HCT116 (cell line): ENCODE measurements around the gene CAPS.

Experiments used
- POLR2A ChIP-seq: IDR thresholded peaks from 2 replicates; pipeline ENCODE4 v1.7.0; 2011; ENCODE audit warnings: borderline replicate concordance; ENCODE audit not compliant: insufficient read depth, insufficient read length; ENCODE audit errors: extremely low read depth
- POLR2AphosphoS5 ChIP-seq: IDR thresholded peaks from 2 replicates; pipeline ENCODE4 v1.6.1; 2011; ENCODE audit warnings: mild to moderate bottlenecking, low read depth, low read length, moderate library complexity
- SIN3A ChIP-seq: IDR thresholded peaks from 2 replicates; pipeline ENCODE4 v1.6.1; 2012; ENCODE audit warnings: low read depth
- SP1 ChIP-seq: IDR thresholded peaks from 2 replicates; pipeline ENCODE4 v1.6.1; 2012; ENCODE audit warnings: low read depth
- SRF ChIP-seq: IDR thresholded peaks from 2 replicates; pipeline ENCODE4 v1.6.1; 2012; ENCODE audit warnings: low read depth
- YY1 ChIP-seq: IDR thresholded peaks from 2 replicates; pipeline ENCODE4 v1.6.1; 2011; ENCODE audit warnings: low read length, low read depth, moderate library complexity, mild to moderate bottlenecking; ENCODE audit not compliant: insufficient replicate concordance; ENCODE audit errors: extremely low read depth
- TF ChIP-seq, protein P1 (sequence below), 3 experiments: fragments of 200-600 bp in 1 of 3; sonication (generic) in 1 of 3; IDR thresholded peaks in 2 of 3; conservative IDR thresholded peaks in 1 of 3; 2 replicates each; pipeline ENCODE4 v1.5.1; 2012 to 2017; ENCODE audit warnings: low read depth in 2 of 3, low read length in 2 of 3, antibody characterized with exemption in 1 of 3, borderline replicate concordance in 1 of 3, control low read depth in 1 of 3, mild to moderate bottlenecking in 1 of 3, mixed read lengths in 1 of 3, mixed run types in 1 of 3, moderate library complexity in 1 of 3; ENCODE audit not compliant: insufficient read depth in 1 of 3
- TF ChIP-seq, protein P2 (sequence below): IDR thresholded peaks from 2 replicates; pipeline ENCODE4 v1.6.1; 2012
- TF ChIP-seq, protein P3 (sequence below): IDR thresholded peaks from 2 replicates; pipeline ENCODE4 v1.6.1; 2012

DNA sequence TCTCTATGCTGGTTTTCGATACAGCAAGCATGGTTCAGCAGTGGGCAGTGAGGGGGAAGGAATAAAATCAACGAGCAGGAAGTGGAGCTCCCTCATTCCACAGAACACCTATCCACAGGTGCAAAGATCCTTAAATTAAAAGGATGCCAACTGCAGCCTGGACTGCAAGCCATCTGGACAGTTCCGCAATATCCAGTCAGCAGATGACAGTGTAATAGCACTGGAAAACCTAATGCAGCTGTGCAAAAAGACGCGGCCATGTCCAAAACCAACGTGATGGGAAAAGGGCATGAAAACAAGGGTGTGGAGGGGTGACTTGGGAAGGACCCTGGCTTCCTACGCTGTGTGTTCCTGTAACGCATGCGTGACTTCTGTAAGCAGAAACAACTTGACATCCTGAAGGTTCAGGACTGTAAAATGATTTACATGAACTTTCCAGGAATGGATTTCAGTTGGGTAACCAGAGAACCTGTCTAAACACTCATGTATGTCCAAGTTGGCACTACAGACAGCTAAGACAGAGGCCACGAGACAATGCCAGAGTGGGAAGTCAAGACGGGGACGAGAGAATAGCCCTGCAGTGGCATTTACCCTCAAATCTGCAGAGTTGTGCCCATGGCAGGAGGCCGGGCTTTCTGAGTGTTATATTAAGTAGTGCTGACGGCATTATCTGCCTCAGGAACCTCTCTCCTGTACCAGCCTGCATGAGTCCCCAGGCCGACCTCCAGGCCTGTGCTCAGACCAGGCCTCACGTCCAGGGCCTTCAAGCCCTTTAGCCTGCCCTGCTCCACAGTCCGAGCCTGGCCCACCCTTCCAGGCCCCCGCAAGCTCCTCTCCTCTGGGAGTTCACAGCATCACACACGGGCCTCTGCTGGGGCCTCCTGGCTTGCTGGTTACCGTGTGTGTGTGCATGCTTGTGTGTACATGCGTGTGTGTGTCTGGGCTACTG is 26.5 kb downstream of the CAPS start:
- TF ChIP-seq, protein P1, sequence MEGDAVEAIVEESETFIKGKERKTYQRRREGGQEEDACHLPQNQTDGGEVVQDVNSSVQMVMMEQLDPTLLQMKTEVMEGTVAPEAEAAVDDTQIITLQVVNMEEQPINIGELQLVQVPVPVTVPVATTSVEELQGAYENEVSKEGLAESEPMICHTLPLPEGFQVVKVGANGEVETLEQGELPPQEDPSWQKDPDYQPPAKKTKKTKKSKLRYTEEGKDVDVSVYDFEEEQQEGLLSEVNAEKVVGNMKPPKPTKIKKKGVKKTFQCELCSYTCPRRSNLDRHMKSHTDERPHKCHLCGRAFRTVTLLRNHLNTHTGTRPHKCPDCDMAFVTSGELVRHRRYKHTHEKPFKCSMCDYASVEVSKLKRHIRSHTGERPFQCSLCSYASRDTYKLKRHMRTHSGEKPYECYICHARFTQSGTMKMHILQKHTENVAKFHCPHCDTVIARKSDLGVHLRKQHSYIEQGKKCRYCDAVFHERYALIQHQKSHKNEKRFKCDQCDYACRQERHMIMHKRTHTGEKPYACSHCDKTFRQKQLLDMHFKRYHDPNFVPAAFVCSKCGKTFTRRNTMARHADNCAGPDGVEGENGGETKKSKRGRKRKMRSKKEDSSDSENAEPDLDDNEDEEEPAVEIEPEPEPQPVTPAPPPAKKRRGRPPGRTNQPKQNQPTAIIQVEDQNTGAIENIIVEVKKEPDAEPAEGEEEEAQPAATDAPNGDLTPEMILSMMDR (IDR thresholded peaks at IDR 0.05 in 2 of 3, conservative IDR thresholded peaks at IDR 0.05 in 1 of 3; ENCODE audit: borderline replicate concordance in 1 of 3, insufficient read depth in 1 of 3, low read depth in 2 of 3, low read length in 2 of 3): no peak
- TF ChIP-seq YY1 (no peak), POLR2AphosphoS5 (no peak), SIN3A (no peak), SRF (no peak), POLR2A (no peak), SP1 (no peak)
- TF ChIP-seq, protein P2, sequence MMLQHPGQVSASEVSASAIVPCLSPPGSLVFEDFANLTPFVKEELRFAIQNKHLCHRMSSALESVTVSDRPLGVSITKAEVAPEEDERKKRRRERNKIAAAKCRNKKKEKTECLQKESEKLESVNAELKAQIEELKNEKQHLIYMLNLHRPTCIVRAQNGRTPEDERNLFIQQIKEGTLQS: no peak
- TF ChIP-seq, protein P3, sequence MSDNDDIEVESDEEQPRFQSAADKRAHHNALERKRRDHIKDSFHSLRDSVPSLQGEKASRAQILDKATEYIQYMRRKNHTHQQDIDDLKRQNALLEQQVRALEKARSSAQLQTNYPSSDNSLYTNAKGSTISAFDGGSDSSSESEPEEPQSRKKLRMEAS: no peak
